ENCODE measurements around the gene ZNF624. TPM values are rescaled to one million over a fixed set of nuclear protein-coding genes. Genes with fewer than 3 reads are reported as not detected.

The ZNF624 gene
- total and polyA plus RNA-seq, 9 donors: 4.2 to 8.8 (median 6.5) TPM

DNA sequence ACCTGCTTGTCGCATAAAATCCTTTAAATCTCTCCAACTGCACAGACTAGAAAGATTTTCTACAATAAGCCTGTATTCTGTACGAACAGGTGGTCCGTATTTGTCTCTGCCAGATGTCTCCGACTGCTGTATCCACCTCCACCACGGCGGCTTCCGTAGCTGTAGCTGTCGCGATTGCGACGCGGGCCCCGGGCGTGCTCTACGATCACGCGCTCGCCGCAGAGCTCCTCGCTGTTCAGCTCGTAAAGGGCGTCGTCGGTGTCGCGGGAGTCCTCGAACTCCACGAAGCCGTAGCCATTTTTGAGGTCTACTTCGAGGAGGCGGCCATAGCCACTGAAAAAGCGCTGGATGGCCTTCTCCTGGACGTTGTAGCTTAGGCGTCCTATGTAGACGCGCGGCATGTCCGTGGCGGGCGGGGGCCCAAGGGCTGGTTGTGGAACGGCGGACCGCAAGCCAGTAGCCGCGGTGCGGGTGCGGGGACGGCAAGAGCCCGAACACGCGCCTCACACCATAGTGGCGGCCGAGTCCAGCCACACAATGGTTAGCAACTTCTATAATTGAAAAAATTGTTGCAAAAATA is 36.1 kb downstream of the ZNF624 start:
- Histone ChIP-seq H3K27ac (ENCODE audit: low read length) (no peak overlapping the region), H3K27me3 (ENCODE audit: control insufficient read depth, insufficient read depth, low read length) (no peaks in the 10 kb centered on the region), H3K36me3 (ENCODE audit: control insufficient read depth, insufficient read depth, low read length) (peaks cover 2% of the 10 kb centered on the region), H3K4me1 (ENCODE audit: control insufficient read depth, insufficient read depth, low read length) (no peaks in the 10 kb centered on the region), H3K4me3 (ENCODE audit: low read length) (no peak overlapping the region), H3K9me3 (replicated peaks; ENCODE audit: control insufficient read depth, low read depth, low read length) (peaks cover 43% of the 10 kb centered on the region)
- WGBS (ENCODE audit: insufficient coverage): 95% methylated on average over 43 of the region's 53 CpGs
- no peak for DNase-seq

DNA sequence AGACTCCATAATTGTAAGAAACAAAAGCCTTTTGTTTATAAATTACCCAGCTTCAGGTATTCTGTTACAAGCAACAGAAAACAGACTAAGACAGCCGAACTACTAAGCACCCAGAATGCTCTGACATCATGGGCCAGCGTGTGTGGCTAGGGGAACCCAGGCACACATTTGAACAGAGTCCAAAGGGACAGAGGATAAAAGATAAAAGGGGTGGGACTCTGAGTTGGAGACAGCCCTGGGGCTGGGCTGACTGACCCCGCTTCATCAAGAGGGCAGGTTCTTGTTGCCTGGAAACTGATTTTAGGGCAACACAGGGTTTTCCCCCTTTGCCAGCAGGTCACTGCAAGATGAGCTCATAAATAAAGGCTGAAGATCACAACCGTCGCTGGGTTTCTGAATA is 54.1 kb downstream of the ZNF624 start:
- WGBS (ENCODE audit: insufficient coverage): 69% methylated on average over 4 of the region's 5 CpGs
- H3K27ac ChIP-seq (ENCODE audit: low read length): no peak overlapping the region
- no peaks in the 10 kb centered on the region for H3K9me3 ChIP-seq (replicated peaks; ENCODE audit: control insufficient read depth, low read depth, low read length)
- H3K27me3 ChIP-seq (ENCODE audit: control insufficient read depth, insufficient read depth, low read length): no peaks in the 10 kb centered on the region
- H3K4me1 ChIP-seq (ENCODE audit: control insufficient read depth, insufficient read depth, low read length): no peaks in the 10 kb centered on the region
- DNase-seq: no peak
- no peaks in the 10 kb centered on the region for H3K36me3 ChIP-seq (ENCODE audit: control insufficient read depth, insufficient read depth, low read length)
- no peak overlapping the region for H3K4me3 ChIP-seq (ENCODE audit: low read length)

DNA sequence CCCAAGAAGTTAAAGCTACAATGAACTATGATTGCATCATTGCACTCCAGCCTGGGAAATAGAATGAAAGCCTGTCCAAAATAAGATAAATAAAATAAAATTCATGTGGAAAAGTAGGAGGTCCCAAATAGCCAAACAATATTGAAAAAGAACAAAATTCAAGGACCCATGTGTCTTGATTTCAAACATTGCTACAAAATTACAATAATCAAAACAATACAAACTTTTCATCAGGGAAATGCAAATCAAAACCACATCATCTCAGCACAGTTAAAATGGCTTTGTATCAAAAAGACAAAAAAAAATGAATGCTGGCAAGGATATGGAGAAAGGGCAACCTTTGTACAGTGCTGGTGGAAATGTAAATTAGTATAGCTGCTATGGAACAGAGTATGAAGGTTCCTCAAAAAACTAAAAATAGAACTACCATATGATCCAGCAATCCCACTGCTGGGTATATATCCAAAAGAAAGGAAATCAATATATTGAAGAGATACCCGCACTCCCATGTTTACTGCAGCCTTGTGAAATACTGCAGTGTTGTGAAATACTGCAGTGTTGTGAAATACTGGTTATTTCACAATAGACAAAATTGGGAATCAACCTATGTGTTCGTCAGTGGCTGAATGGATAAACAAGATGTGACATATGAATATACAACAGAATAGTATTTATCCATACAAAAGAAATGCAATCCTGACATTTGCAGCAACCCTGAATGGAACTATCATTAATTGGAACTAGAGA is 60.1 kb downstream of the ZNF624 start:
- Histone ChIP-seq H3K4me1 (ENCODE audit: control insufficient read depth, insufficient read depth, low read length) (peaks cover 4% of the 10 kb centered on the region), H3K27me3 (ENCODE audit: control insufficient read depth, insufficient read depth, low read length) (peaks cover 5% of the 10 kb centered on the region), H3K36me3 (ENCODE audit: control insufficient read depth, insufficient read depth, low read length) (no peaks in the 10 kb centered on the region), H3K9me3 (replicated peaks; ENCODE audit: control insufficient read depth, low read depth, low read length) (no peaks in the 10 kb centered on the region), H3K4me3 (ENCODE audit: low read length) (no peak overlapping the region), H3K27ac (ENCODE audit: low read length) (no peak overlapping the region)
- no peak for DNase-seq
- WGBS (ENCODE audit: insufficient coverage): no CpG with 5 or more reads among the region's 2 CpGs

DNA sequence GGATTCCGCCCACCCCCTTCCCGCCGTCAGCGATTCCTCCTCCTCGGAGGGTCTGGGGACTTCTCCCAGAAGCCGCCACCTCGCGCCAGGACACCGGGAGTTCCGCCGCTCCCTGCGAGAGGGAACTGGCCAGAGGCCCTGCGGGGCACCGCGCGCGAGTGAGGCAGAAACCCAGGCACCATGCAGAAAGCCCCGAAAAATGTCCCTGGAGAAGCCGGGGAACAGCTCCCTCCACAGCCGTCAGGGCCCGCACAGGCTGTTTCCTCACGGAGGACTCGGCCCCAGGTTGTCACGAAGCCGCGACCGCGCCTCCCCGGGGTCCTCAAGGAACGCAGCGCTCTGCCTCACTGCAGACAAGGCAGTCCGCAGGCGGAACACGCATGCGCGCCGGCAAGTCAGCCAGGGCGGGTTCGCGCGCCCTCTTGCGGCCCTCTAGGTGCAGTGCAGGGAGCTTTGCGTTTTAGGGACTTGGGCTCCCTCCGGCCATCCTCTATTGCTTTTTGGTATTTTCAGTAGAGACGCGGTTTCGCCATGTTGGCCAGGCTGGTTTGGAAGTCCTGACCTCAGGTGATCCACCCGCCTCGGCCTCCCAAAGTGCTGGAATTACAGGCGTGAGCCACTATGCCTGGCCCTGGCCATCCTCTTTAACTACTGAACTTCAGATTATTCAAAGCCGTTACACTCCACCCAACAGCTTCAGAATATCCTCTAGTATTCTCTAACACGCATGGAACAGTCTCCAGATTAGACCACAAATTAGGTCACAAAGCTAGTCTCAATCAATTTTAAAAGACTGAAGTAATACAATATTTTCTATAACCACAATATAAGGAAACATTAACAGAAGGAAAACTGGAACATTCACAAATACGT is 64.3 kb downstream of the ZNF624 start:
- 3% methylated on average over 46 of the region's 53 CpGs for WGBS (ENCODE audit: insufficient coverage)
- H3K27me3 ChIP-seq (ENCODE audit: control insufficient read depth, insufficient read depth, low read length): peaks cover 7% of the 10 kb centered on the region
- H3K9me3 ChIP-seq (replicated peaks; ENCODE audit: control insufficient read depth, low read depth, low read length): no peaks in the 10 kb centered on the region
- H3K36me3 ChIP-seq (ENCODE audit: control insufficient read depth, insufficient read depth, low read length): no peaks in the 10 kb centered on the region
- H3K4me3 ChIP-seq (ENCODE audit: low read length): peak overlapping the region; percentile 78
- peak overlapping the region; percentile 57 for H3K27ac ChIP-seq (ENCODE audit: low read length)
- peaks cover 13% of the 10 kb centered on the region for H3K4me1 ChIP-seq (ENCODE audit: control insufficient read depth, insufficient read depth, low read length)
- DNase-seq: peak; percentile 93

DNA sequence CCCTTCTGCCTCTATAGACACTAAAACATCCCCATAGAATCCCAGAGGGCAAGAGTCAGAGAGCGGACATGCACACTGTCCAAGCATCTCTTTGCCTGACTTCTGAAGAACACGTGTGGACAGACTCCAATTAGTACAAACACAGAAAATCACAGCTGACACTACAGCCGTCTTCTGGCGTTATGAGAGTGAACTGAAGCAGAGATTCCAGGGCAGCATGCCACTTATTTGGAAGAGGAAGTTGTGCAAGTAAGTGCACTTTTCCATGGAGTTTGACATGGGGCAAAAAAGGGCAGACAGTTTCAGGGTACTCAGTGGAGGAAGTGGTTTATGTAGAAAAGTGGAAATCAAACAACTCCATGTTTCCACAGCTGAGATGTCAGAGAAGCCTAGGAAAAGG is 67.9 kb downstream of the ZNF624 start:
- DNase-seq: peak; percentile 56
- H3K27me3 ChIP-seq (ENCODE audit: control insufficient read depth, insufficient read depth, low read length): peaks cover 7% of the 10 kb centered on the region
- WGBS (ENCODE audit: insufficient coverage): 36% methylated on average over 2 of the region's 4 CpGs

DNA sequence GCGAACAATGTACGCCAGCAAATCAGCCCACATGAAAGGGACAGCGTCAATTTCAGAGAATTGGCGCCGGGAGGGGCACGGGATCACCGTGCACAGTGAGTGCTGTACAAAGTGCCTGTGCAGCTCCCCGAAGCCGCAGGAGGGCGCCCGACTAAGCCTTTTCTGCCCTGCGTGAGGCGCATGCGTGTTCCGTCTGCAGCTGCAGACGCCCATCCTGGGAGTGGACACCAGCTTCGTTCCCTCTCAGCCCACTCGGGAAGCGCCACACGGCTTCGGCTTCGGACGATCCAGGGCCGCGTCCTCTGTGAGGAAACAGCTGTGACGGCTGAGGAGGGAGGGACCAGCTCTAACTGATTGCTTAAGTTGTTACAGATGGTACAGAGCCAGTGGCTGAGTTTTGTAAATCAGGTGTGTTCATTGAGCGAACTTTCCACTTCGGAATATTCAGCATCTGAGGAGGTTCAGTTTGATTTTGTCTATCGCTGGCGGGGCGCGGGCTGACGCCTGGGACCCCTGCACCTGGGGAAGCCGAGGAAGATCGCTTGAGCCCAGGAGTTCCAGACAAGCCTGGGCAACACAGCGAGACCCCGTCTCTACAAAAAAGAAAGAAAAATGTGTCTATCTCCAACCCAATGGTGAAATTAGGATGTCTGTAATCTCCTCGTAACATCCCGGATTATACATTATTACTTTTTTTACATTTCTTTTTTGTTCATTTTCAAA is 69.2 kb downstream of the ZNF624 start:
- peak; percentile 97 for DNase-seq
- H3K4me3 ChIP-seq (ENCODE audit: low read length): peak overlapping the region; percentile 45
- WGBS (ENCODE audit: insufficient coverage): 2% methylated on average over 30 of the region's 39 CpGs
- no peaks in the 10 kb centered on the region for H3K36me3 ChIP-seq (ENCODE audit: control insufficient read depth, insufficient read depth, low read length)
- H3K27me3 ChIP-seq (ENCODE audit: control insufficient read depth, insufficient read depth, low read length): peaks cover 7% of the 10 kb centered on the region
- H3K27ac ChIP-seq (ENCODE audit: low read length): peak overlapping the region; percentile 63
- no peaks in the 10 kb centered on the region for H3K9me3 ChIP-seq (replicated peaks; ENCODE audit: control insufficient read depth, low read depth, low read length)
- H3K4me1 ChIP-seq (ENCODE audit: control insufficient read depth, insufficient read depth, low read length): peaks cover 15% of the 10 kb centered on the region

More for the DNA sequence above, 67.9 kb downstream of the ZNF624 start:
- no peaks in the 10 kb centered on the region for H3K36me3 ChIP-seq (ENCODE audit: control insufficient read depth, insufficient read depth, low read length)
- no peaks in the 10 kb centered on the region for H3K9me3 ChIP-seq (replicated peaks; ENCODE audit: control insufficient read depth, low read depth, low read length)
- peaks cover 15% of the 10 kb centered on the region for H3K4me1 ChIP-seq (ENCODE audit: control insufficient read depth, insufficient read depth, low read length)
- no peak overlapping the region for H3K4me3 ChIP-seq (ENCODE audit: low read length)
- no peak overlapping the region for H3K27ac ChIP-seq (ENCODE audit: low read length)

DNA sequence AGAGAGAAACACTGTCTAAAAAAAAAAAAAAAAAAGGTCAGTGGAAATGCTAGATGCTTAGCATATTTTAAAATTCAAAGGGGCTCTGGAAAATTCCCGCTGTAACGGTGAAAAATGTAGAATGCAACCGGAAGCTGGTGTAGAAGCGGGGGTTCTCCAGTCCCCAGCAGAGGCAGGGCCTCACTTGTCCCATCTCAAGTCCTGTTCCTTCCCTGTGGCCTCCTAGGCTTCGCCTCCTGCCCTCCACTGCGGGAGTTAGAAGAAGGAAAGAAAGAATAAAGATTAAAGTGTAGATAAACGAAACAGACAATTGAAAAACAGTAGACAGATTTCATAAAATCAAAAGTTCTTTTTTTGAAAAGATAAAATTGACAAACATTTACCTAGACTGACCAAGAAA is 69.9 kb downstream of the ZNF624 start:
- H3K36me3 ChIP-seq (ENCODE audit: control insufficient read depth, insufficient read depth, low read length): no peaks in the 10 kb centered on the region
- DNase-seq: no peak
- no peaks in the 10 kb centered on the region for H3K9me3 ChIP-seq (replicated peaks; ENCODE audit: control insufficient read depth, low read depth, low read length)
- H3K27me3 ChIP-seq (ENCODE audit: control insufficient read depth, insufficient read depth, low read length): peaks cover 5% of the 10 kb centered on the region
- H3K27ac ChIP-seq (ENCODE audit: low read length): no peak overlapping the region
- no peak overlapping the region for H3K4me3 ChIP-seq (ENCODE audit: low read length)
- WGBS (ENCODE audit: insufficient coverage): 32% methylated on average over 4 of the region's 7 CpGs
- H3K4me1 ChIP-seq (ENCODE audit: control insufficient read depth, insufficient read depth, low read length): peaks cover 13% of the 10 kb centered on the region

DNA sequence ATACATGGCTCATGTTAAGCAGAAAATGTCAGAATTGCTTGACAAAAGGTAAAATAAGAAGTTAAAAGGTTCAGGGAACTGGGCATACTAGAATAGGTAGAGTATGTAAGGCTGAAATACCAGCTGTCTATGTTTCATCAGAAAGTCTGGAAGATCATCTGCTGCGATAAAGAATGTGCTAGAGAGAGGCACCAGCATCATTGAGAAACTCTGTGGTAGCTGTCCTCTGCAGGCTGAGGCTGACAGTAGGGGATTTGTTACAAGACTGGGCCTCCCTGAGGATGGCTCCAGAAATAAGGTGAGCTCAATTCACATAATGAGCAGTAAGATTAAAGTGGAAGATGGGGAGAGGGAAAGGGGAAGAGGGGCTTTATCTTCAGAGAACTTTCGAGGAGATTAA is 80.2 kb downstream of the ZNF624 start:
- Histone ChIP-seq H3K4me3 (ENCODE audit: low read length) (no peak overlapping the region), H3K9me3 (replicated peaks; ENCODE audit: control insufficient read depth, low read depth, low read length) (no peaks in the 10 kb centered on the region), H3K27me3 (ENCODE audit: control insufficient read depth, insufficient read depth, low read length) (peaks cover 3% of the 10 kb centered on the region), H3K27ac (ENCODE audit: low read length) (no peak overlapping the region), H3K4me1 (ENCODE audit: control insufficient read depth, insufficient read depth, low read length) (peaks cover 6% of the 10 kb centered on the region), H3K36me3 (ENCODE audit: control insufficient read depth, insufficient read depth, low read length) (no peaks in the 10 kb centered on the region)
- WGBS (ENCODE audit: insufficient coverage): 67% methylated on average over 1 of the region's 2 CpGs
- DNase-seq: no peak

Measured in muscle of leg (tissue), 11 donors.